Measurements from ENCODE around the gene PIP4K2C.
"Not testable (repeated sequence)": the region's sequence is repeated elsewhere in the genome, so short reads cannot be mapped to it uniquely, and the experiment has no call there.

PIP4K2C gene

DNA sequence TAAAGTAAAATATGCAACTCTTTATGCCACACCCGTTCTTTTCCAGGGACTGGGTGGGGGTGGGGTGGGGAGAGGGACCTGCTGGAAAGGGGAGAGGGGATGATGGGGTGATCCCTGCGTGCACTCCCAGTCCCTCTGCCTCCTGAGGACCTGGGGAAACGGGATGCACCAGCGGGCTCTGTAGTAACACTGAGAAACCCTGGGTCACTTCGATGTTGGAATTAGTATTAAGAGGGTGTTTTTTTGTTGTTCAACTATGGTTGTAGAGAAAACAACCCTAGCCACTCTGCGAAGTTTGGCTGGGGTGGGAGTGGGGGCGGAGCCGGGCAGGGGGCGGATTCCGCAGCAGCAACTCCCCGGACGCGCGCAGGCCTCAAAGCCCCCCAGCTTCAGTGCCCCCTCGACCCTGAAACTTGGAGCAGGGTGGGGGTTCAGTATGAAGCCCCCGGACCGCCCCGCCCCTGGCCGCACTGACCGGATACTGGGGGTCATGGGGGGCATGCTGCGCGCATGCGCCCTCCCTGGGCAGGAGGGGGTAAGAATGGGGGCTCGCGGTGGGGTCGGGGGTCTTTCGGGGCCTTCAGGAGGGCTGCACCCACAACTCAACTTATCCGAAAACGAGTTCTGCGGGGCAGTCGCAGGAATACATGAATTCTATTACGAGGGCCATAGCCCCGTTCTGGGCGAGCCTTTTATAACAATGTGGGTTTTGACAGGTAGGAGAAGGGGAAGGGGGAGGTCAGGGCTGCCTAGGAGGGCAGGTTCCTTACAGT, 19.0 kb downstream of the PIP4K2C start:
- no peak for DNase-seq (ENCODE audit: low read depth)

DNA sequence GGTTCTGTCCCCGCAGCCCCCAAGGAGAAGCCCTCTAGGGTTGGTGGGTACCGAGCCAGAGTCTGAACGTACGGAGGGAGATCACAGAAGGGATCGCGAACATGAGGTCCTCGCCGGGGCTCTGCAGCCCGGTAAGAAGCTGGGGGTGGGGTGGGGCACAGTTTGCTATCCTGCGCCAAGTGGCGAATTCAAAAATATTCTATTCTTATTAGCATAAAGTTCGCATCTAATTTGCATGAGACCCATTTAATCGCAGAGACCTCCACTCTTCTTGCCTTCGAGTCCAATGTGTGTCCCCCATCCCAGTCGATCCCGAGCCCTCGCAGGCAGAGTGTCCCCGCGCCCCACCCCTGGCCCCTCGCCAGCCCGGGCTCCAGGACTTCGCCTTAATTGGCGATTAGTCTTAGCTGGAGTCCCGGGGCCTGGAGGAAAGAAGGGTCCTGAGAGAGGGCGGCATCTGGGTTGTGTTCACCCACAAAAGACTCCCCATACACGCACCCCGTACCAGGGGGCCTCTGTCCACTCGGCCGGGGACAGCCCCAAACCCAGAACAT, 19.6 kb downstream of the PIP4K2C start:
- no peak for DNase-seq (ENCODE audit: low read depth)

DNA sequence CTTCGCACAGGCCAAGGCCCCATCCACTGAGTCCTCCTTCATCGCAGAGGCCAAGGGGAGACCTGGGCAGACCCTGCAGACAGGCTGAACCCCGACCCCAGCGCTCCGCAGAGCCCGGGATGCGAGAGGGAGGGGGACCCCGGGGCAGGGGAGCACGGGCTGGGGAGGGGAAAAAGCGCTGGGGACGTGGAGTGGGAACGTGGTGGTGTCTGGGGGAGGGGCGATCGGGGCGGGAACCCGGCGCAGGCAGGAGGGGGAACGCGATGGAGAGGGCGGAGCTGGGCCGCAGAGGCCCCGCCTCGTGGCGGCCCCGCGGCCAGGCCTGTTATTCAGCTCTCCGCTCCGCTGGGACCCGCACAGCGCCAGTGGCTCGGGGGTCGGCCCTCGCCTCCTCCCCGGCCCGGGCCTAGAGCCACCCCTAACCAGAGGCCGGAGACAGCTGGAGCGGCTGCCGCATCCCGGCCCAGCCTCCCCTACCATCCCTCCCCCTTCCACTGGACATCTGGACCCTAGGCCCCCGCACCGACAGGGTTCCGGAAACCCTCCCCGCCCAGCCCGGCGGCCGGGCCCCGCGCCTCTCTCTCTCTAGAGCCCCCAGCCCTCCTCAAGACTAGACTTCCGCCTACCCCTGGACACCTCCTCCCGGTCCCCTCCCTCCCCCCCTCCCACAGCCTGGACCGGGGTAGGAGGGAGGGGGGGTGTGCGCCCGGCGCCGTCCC, 20.3 kb downstream of the PIP4K2C start, which contains the start of gene ARHGEF25:
TSS of gene ARHGEF25 (plus strand) at position 328 of the 719 bp plus-strand sequence. CDS start 460 bp downstream, outside the sequence.
- DNase-seq (ENCODE audit: low read depth) = no peak

DNA sequence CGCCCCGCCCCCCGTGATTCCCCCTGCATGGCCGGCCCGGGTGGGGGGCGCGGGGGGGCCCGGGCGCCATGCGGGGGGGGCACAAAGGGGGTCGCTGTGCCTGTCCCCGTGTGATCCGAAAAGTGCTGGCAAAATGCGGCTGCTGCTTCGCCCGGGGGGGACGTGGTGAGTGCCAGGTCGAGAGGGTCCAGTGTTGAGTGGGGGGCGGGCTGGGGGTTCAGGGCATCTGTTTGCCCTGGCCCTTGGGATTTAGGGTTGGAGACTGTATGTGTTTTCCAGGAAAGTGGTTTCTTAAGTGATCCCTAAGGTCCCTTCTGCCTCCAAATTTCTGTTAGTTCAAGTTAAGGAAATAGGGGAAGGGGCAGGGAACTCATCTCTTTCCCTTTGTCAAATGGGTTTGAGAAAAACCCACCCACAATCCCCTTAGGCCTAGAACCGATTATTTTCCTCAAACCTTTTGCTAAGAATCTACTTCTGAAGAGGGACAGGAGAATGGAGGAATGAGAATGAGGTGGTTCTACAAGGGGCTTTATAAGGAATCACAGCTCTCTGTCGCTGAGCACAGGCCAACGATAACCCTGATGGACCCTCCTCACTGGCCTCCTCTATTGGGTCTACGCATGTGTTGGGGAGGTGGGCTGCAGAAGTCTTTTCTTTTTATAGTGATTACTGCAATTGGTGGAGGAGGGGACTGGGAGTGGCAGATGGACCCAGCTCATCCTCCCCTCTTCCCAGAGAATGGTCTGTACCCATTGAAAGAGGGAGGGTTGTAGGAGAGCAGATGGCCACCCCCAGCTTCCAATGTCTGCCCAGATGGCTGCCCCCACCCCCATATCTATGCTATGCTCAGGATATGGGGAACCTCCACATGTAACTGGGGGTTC, 21.1 kb downstream of the PIP4K2C start:
- no peak for DNase-seq (ENCODE audit: low read depth)

DNA sequence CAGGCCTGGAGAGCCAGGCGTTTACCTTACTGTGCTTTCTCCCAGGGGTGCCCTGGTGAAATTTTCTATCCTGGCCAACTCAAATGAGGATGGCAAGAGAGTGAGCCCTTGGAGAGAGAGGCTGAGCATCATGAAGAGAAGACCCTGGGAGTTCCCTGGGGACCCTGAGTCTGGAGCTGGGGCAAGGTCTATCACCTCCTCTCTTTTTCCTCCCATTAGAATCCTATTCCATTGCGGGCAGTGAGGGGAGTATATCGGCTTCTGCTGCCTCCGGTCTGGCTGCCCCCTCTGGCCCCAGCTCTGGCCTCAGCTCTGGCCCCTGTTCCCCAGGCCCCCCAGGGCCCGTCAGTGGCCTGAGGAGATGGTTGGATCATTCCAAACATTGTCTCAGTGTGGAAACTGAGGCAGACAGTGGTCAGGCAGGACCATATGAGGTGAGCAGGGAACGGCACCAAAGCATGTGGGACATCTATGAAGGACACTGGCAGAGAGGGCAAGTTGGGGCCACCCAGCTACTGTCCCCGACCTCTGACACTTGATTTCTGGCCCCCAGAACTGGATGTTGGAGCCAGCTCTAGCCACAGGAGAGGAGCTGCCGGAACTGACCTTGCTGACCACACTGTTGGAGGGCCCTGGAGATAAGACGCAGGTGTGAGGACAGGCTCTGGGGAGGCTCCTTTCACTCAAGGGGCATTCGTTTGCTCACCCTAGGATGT, 21.9 kb downstream of the PIP4K2C start:
- no peak for DNase-seq (ENCODE audit: low read depth)

DNA sequence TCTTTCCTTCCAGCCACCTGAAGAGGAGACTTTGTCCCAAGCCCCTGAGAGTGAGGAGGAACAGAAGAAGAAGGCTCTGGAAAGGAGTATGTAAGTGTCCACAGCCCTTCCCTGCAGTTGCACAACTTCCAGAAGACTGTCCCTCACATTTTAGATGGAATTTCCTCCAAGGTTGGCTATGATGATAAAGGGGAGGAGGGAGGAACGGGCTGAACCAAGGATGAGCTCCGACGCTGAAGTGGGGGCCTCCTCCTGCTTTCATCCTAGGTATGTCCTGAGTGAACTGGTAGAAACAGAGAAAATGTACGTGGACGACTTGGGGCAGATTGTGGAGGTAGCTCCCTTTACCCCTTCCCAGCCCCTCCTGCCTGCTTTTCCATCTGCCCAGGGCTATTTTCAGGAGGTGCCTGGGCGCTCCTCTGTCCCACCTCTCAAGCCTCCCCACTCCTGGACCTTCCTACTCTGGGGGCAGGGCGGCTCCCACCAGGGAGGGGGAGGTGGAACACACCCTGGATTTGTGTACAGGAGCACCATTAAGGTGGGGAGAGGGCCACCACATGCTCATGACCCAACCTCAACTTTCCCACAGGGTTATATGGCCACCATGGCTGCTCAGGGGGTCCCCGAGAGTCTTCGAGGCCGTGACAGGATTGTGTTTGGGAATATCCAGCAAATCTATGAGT, 22.6 kb downstream of the PIP4K2C start:
- DNase-seq (ENCODE audit: low read depth) = no peak

DNA sequence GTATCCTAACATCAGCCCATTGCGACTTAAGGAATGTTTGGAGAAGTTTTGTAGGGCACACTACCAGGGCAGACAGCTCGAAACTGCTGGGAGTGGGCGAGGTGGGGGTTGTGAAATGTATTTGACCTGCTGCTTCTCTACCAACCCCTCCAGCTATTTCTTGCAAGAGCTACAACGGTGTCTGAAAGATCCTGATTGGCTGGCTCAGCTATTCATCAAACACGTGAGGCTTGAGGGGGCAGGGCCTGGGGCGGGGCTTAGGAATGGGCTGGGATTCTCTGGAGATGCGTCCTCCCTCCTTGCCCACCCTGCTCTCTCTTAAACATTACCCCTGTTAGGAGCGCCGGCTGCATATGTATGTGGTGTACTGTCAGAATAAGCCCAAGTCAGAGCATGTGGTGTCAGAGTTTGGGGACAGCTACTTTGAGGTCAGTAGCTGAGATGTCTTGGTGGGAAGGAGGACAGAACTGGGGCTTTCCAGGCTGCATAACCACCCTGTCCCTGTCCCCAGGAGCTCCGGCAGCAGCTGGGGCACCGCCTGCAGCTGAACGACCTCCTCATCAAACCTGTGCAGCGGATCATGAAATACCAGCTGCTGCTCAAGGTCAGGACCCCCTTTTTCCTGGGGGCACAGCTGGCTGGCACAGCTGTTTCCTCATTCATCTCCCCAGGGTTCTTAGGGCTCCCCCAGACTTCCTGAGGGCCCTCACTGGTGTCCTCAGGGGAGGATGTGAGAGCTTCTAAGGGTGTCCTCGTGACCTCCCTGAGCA, 23.4 kb downstream of the PIP4K2C start:
- DNase-seq (ENCODE audit: low read depth) = no peak

DNA sequence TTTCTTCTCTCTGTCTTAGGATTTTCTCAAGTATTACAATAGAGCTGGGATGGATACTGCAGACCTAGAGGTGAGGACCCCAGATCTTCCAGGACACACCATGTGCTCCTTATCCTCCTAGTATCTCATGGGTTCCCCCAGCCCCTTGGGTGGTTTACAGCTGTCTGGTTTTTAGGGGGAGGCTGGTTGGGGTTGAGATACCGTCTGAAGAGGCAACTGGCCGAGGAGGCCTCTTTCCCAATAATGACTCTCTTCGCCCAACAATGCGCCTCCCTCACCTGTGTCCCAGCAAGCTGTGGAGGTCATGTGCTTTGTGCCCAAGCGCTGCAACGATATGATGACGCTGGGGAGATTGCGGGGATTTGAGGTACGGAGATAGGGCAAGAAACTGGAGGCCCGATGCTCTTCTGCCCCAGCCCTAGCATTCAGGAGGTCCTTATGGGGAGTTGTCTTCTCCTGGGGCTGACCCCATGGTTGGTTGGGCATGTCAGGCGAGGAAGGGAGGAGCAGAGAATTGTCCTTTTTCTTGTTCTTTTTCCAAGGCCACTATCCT, 24.0 kb downstream of the PIP4K2C start:
- DNase-seq (ENCODE audit: low read depth) = no peak

DNA sequence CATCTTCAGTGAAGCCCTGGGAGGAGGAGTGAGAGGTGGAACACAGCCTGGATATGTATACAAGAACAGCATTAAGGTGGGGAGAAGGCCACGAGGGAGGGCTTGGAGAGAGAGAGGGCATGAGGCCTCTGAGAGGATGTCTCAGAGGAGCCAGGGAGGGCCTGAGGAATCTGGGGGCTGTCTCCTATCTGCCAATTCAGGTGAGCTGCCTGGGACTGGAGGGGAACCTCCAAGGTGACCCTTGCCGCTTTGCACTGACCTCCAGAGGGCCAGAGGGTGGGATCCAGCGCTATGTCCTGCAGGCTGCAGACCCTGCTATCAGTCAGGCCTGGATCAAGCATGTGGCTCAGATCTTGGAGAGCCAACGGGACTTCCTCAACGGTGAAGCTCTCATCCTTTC, 24.6 kb downstream of the PIP4K2C start:
- no peak for DNase-seq (ENCODE audit: low read depth)

DNA sequence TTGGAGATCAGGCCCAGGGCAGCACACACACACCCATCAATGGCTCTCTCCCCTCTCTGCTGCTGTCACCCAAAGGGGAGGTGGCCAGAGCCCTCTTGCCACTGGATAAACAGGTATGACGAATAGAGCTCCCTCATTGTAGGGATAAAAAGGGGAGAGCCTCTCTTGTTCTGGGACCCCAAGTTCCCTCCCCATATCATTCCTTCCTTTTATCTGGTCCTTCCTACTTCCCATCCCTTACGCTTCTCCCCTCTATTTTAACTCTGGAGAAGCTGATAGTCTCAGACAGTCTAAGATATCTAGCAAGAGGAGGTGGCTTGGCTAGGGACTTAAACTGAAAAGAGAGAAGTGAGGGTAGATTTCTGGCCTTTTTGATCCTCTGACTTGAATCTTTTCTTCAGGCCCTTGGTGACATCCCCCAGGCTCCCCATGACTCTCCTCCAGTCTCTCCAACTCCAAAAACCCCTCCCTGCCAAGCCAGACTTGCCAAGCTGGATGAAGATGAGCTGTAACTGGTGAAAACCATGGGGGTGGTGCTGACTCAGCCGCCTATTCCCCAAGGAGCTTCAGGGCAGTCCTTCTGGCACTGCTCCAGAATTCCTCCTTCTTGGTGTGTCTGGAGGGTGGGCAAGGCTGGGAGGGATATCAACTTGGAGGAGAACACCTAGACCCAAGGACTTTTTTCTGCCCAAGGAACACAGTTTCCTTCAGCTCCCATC, 25.6 kb downstream of the PIP4K2C start:
- DNase-seq (ENCODE audit: low read depth) = no peak

DNA sequence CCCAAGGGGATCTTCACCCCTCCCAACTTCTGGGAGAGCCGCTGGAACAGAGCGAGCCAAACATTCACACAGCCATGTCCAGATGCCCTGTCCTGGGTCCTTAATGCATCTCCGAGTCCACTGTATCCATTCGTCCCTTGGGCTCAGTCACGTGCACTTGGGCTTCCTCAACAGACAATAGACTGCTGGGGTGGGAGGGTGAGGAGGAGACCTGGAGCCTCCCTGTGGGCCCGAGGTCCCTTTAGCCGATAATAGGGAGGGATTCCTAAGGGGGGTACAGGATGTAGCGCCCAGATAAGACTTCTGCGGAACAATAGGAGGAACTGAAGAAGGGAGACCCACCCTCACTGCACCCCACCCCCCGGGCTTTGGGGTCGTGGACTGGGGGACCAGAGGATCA, 26.9 kb downstream of the PIP4K2C start:
- no peak for DNase-seq (ENCODE audit: low read depth)

DNA sequence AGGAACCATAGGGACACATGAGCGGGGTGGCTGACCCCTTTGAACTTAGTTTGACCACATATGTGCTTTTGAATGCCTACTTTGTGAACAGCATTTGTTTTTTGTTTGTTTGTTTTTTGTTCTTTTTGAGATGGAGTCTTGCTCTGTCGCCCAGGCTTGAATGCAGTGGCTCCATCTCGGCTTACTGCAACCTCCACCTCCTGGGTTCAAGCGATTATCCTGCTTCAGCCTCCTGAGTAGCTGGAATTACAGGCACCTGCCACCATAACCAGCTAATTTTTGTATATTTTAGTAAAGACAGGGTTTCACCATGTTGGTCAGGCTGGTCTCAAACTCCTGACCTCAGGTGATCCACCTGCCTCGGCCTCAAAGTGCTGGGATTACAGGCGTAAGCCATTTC, 27.4 kb downstream of the PIP4K2C start:
- not testable (repeated sequence) for DNase-seq (ENCODE audit: low read depth)

DNA sequence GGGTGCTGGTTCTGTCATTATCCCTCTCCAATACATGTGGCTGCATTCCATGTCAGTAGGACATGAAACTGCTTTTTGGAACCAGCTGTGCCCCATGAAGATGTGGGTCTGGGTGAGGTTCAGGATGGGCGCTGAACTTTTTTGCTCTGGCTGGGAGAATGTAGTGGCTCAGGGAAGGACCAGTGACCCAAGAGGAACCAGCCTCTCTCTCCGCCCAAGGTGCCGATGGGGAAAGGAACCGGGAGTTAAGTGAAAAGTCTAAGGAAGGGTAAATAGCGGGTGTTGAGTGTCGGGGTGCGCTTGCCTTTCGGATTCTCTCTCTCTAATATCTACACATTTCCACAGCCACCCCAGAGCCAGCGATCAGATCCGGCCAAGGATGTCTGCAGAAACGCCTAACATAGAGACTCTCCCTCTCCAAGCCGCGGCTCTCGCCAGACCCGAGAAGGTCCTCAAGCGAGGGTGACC, 28.0 kb downstream of the PIP4K2C start:
- DNase-seq (ENCODE audit: low read depth) = no peak

DNA sequence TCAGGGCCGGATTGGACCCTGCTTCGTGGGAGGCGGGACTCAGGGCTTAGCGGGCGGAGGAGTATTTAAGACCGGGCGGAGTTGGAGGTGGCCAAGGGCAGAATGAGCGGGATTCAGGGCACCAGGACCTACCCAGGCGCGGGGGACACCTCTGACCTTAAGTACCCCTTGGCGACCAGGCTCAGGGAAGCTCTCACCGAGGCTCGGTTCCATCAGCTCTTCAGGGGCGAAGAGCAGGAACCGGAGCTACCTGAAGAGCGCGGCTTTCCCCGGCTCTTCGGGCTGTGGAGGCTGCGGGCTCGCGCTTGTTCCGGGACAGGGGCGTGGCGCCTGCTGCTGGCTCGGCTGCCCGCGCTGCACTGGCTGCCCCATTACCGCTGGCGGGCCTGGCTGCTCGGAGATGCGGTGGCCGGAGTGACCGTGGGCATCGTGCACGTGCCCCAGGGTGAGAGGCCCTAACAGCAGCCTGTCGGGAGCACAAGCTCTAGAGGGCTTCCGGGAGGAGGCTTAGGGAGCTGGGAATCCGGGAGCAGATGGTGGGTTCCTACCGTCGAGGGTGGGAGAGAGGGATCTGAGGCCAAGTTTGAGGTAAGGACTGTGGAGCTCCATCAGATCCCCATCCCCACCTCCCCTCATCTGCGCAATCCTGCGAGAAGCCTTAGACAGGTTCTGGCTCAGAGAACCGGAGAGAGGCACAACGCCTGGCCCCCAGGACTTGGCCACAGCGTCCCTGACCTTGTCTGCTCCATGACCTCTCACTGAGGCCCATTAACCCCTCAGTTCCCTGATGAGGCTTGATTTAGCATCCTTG, 28.6 kb downstream of the PIP4K2C start:
- no peak for DNase-seq (ENCODE audit: low read depth)

DNA sequence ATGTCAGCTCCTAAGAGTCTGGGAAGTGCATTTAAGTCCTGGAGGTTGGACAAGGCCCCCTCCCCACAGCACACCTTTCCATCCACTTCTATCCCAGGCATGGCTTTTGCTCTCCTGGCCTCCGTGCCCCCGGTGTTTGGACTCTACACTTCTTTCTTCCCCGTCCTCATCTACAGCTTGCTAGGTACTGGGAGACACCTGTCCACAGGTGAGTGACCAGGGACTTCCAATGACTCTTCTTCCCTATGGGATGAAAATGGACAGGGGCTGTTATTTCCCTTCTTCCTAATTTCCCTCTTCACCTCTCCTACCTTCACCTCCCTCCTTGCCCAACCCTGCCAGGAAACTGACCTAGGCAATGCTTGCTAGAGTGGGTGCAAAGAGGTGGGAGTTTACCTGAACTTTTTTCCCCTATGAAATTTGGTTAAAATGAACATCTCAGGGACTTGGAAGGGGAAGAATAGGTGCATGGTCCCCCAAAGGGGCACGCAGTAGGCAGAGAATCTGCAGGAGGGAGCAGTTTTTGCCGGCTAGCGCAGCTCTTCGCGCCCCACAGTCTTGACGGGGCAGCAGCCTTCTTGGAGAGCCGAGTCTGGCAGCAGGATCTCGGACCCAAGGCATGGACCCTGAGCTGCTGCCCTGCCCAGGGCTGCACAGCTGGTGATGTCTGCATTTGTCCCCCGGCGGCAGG, 29.4 kb downstream of the PIP4K2C start:
- DNase-seq (ENCODE audit: low read depth) = no peak

DNA sequence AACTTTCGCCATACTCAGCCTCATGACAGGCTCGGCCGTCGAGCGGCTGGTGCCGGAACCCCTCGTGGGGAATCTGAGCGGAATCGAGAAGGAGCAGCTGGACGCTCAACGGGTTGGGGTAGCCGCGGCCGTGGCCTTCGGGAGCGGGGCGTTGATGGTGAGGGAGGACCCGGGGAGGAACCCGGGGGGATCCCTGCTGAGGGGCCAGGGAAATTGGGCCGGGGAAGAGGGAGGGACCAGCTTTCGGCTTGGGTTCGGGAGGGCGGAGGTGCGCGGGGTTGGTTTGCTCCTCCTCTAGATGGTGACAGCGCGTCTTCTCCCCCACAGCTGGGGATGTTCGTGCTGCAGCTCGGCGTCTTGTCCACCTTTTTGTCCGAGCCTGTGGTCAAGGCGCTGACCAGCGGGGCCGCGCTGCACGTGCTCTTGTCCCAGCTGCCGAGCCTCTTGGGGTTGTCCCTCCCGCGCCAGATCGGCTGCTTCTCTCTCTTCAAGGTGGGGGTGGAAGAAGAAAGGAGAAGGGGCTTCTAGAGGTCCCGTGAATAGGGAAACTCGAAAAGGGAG, 30.0 kb downstream of the PIP4K2C start:
- no peak for DNase-seq (ENCODE audit: low read depth)

All from HS-27A (cell line).